NCI-H1105 (cell line): ENCODE measurements around the gene CALML6.

ENCODE experiments used
- DNase-seq: peaks from one replicate; lab custom pipeline; 2025; lab: John Stamatoyannopoulos, UW

CALML6 gene

DNA sequence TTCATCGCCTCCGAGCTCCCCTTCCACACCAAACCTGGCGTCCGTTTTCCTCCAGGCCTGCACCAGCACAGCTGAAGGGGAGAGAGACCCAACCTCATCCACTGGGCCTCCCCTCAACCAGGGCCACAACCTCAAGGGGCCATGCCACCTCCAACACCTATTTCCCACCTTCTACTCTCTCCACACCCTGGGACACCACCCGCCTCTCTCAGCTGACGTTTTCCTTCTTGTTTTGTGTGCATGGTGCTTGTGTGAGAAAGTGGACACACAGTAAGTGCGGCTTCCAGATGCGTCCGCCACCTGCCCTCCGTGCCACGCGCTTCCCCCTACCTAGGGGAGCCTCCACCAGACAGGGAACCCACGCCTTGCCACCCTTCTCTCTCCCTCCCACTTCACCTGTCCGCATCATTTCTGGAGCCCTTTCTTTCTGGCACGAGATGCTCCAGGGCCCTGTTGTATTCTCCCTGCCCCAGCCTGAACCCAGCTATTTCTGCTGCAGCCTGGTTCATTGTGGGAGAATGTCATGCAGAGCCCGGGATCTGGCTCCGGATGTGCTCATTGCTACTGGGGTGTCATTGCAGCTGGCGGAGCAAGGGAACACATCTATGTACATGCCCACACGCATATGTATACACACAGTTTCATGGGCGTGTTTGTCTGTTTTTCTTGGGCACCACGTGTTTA, 22.8 kb upstream of the CALML6 start:
- no peak for DNase-seq

DNA sequence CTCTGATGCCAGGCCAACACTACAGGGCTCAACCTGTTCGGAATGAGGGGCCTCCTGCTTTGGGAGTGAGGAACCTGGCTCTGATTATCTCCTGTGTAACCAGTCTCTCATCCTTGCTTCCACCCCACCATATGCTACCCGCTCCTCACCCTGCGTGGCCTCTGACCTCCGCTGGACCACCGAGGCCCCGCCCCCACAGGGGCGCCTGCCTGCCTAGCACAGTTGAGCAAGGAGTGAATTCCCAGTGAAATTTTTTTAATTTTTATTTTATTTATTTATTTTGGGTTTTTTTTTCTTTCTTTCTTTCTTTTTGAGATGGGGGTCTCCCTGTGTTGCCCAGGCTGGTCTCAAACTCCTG, 22.3 kb upstream of the CALML6 start:
- no peak for DNase-seq

DNA sequence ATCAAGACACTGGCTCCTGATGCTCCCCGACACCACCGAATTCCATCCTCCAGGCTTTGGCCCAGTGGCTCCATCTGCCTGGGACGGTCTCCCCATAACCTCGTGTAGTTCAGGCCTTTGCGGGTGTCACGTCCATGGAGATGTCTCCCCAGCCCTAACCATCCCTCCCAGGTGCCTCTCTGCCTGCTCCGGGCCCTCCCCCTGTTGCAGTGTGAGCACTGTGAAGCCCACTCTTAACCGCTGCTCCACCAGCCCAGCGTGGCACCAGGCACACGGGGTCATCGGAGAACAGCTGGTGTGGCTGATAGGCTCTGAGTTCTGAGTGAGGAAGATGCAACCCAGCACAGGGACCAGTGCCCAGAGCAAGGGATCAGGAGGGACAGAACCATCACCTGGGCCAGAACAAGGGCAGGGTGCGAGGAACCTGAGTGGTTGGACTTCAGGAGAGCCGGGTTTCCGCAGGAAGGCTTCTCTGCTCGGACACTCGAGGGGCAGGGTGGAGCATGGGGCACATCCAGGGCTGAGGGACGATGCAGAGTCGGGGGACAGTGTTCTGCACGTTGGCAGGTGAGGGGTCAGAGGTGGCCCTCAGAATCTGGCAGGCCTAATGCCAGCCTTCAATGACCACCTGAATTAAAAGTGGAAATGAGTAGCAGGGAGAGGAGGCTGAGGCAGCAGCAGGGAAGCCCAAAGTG, 21.6 kb upstream of the CALML6 start:
- DNase-seq = no peak

DNA sequence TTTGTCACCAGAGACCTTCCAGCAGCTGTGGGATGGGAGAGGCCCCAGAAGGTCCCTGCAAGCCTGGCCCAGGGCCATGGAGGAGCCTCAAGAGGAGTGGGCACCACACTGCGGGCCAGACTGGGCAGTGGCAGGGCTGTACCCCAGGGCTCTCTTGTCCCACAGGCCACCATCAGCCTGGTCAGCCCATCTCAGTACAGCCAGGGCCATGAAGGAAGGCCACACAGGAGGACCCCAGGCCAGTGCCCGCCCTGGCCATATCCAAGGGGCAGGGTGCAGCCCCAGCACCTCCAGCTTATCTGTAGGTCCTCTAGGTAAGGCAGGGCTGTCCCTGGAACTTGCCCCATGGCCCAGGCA, 21.1 kb upstream of the CALML6 start:
- no peak for DNase-seq

DNA sequence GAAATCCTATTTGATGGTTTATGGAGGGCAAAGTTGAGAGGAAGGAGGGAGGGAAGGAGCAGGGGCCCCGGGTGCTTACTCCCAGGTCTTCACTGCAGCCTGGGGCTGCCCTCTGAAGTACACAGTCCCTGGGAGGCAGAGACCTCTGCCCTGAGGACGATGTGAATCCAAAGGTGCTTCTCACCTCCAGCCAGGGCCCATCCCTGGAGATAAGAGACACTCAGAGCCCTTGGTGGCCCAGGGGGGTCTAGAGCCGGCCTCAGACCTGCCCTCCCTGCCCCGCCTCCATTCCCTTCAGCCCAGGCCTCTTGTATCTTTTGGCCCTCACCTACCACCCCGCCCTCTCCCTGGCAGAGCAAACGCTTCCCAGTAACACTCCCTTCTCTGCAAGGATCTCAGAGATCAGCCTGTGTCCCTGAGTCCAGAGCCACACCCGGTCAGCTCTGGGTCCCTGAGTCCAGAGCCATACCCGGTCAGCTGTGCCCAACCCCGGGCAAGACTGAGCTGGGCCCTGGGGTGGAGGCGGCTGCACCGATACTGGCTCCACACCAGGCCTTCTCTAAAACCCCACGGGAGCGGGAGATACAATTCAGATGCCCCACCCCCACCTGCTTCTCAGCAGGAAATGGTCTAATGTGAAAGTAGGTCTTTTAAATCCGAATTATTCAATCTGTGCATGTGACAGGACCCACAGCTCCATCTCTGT, 20.6 kb upstream of the CALML6 start:
- no peak for DNase-seq

DNA sequence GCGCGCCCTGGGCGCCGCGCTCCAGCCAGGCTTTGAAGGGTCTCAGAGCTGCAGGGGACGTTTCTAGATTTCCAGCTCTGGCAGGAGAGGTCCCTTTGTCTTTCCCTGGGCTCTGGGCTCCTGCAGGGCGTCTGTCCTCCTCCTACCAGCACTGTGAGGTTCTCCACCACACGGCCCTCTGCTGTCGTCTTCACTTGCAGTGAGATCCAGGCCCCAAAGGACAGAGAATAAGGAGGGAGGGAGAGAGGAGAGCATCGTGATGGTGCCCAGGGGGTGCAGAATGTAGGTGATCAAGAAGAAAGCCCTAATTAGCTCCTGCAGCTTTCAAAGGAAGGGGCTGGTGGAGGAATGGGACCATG, 20.0 kb upstream of the CALML6 start:
- no peak for DNase-seq

DNA sequence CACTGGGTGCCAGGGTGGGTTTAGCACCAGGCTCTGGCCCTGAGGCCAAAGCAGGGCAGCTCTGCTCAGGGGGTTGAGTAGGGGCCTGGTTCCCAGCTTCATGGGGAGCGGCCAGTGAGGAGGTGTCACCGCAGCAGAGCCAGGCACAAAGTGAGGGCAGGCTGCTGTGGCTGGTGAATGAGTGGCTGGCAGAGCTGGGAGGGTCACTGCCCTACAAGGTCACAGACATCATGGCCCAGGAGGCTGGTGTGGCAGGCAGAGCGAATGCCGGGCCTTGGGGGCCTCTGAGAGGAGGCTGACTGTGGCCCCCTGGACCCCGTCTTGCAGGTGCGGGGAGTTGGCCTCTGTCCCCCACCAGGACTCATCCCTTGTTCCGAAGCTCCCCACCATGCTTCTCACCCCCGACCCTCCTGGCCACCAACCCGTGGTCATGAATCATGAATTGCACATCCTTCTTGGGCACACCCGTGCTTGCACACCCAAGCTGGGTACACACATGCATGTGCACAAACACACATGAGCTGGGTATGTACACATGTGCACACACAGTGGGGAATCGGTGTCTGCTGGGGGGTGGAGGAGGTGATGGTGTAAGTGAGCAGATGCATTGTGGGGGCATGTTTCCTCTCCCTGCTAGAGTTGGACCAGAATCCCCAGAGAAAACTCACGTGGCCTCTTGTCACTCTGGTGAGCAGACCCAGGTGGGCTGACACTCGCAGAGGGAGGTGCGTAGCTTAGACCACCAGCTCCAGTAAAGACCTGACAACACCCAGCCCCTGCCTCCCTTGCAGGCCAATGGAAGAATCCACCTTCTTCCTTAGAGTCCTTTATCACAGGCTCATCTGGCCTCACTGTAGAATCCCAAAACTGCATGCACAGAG, 19.4 kb upstream of the CALML6 start:
- DNase-seq = no peak

DNA sequence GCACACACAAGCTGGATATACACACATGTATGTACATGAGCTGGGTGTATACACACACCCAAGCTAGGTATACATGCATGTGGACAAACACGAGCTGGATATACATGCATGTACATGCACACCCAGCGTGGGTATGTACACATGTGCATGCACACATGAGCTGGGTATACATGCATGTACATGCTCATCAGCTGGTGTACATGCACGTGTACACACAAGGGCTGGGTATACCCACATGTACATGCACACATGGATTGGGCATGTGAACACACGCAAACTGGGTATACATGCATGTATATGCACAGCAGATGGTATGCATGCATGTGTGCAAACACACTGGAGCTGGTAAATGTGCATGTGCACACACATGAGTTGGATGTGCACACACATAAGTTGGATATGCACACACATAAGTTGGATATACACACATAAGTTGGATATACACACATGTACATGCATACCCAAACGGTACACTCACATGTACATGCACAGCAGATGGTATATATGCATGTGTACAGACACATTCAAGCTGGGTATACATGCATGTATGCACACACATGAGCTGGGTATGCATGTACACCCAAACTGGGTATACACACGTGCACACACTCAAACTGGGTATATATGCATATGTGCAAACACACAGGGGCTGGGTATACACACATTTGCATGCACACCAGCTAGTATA, 16.7 kb upstream of the CALML6 start:
- no peak for DNase-seq

DNA sequence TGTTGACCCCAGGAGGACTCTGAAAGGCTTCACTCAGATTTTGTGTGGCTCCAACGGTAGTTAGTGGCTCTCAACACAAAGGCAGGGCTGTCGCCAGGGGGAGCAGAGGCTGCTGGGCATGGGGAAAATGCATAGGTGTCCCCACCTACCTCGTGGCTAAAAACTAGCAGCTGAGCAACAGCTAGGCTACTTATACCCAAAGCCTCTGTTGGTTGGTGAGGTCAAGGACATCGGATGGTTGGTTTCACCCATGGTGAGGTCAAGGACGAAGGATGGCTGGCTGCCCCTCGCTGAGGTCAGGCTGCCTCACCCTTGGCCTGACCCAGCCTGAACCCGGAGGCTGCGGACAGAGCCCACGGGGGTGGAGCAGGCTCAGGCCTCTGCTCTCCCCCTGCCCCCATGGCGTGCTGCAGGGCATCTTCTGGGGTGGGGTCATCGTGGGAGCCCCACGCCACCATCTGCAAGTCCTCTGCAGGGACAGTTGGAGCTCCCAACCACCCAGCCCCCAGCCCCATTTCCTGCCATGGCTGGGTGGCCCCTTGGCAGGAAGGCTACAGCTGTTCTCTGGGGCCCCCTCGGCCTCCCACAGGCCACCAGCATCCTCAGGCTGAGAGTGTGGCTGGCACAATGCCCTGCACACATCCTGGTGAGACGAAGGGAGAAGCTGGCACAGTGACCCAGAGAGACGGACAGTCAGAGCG, 15.6 kb upstream of the CALML6 start:
- DNase-seq = no peak

DNA sequence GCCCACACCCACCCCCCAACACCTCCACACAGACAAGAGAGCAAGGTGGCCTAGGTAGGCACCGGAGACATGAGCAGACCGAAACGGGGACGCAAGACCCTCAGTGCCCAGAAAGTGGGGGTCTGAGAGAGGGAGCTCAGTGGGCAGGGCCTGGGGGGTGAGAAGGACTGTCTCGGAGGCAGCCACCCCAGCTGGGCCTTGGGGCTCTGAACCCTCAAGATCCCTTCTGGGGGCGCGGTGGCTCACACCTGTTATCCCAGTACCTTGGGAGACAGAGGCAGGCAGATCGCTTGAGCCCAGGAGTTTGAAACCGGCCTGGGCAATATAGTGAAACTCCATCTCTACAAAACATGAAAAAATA, 15.1 kb upstream of the CALML6 start:
- DNase-seq = no peak

DNA sequence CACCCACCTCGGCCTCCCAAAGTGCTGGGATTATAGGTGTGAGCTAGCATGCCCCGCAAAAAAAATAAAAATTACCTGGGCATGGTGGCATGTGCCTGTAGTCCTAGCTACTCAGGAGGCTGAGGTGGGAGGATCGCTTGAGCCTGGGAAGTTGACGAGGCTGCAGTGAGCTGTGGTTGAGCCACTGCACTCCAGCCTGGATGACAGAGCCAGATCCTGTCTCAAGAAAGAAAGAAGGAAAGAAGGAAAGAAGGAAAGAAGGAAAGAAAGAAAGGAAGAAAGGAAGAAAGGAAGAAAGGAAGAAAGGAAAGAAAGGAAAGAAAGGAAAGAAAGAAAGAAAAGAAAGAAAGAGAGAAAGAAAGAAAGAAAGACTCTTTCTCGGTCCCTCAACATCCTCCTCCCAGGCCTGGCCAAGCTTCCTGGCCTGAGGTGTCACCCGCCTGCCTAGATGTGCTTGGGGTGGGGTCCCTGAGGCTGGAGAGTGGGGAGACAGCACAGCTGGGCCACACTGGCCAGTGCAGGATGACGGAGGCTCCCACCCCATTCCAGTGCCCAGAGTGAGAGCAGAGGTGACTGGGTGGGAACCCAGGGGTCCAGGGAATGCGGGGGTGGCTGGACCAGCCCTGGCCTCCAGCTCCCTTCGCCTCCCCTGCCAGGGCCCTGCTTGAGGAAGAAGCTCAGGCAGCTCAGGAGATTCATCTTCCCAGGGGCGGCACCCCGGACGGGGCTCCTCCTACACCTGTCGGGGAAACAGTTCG, 14.0 kb upstream of the CALML6 start:
- DNase-seq = no peak

DNA sequence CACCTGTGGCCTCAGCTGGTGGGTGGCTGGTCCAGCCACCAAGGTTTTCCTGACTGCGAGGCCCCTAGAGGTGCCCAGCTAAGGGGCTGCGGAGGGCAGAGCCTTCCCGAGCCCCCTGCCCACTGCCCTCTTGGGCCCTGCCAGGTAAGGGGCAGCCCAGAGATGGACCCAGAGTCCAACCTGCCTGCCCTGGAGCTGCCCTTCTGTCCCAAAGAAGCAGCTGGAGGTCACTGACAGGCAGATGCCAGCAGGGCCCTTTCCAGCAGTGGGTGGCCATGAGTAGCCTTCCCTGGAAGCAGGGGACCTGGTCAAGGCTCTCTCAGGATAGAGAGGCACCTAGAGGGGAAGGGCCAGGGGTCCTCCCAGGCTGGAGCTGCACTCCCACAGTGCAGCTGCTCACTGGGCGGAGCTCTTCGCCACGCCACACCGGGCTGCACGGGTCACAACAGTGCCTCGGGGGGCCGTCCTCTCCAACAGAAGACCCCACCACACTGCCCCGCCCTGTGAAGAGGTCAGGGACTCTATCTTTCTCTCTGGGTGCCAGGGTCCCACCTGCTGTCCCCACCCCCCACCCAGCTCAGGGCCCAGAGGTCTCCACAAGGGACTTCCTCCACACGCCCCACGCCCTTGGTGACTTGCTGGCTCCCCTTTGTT, 13.3 kb upstream of the CALML6 start:
- DNase-seq = no peak

DNA sequence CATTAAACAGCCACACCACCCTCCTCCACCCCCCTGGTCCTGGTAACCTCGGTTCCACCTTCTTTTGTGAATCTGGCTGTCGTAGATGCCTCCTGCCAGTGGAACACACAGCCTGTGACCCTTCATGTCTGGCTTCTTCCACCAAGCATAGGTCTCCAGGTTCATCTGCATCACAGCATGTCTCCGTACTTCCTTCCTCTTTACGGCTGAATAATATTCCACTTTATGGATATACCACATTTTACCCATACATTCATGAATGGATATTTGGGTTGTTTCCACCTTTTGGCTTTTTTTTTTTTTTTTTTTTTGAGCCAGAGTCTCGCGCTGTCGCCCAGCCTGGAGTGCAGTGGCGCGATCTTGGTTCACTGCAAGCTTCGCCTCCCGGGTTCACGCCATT, 11.8 kb upstream of the CALML6 start:
- no peak for DNase-seq

DNA sequence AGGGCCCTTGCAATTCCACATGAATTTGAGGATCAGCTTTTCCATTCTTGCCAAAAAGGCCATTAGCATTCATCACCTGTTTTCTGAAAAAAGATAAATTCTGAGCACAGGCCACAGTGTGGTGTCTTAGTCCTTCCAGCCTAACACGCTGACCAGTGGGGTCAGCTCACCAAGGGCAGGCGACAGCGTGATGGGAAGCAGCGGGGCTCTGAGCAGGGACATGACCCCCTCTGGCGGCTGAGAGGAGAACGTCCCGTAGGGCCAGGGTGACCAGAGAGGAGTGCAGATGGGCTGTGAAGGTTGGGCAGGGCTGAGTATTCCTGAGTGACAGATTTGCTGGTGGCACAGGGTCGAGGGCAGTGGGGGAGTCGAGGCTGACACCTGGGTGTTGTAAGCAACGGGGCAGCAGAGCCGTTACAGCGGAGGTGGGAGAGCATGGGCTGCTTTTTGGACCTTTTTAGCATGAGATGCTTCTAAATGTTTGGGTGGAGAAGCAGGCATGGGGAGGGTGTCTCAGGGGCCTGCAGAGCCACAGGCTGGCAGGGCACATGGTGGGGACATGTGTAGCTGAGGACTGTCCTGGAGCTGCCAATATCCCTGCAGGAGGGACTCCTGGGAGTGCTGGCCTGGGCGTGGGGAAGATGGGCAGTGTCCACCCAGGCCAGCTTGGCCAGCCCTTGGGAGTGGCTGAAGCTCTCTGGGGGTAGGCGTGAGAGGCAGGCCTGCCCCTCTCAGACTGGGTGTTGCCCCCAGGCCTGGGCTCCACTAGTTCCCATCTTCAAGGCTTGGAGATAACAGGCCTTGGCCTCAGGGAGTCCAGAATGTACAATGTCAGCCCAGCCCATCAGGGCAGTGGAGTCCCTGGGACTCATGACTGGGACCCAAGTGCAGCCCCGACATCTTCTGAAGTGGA, 8.6 kb upstream of the CALML6 start:
- DNase-seq = no peak

DNA sequence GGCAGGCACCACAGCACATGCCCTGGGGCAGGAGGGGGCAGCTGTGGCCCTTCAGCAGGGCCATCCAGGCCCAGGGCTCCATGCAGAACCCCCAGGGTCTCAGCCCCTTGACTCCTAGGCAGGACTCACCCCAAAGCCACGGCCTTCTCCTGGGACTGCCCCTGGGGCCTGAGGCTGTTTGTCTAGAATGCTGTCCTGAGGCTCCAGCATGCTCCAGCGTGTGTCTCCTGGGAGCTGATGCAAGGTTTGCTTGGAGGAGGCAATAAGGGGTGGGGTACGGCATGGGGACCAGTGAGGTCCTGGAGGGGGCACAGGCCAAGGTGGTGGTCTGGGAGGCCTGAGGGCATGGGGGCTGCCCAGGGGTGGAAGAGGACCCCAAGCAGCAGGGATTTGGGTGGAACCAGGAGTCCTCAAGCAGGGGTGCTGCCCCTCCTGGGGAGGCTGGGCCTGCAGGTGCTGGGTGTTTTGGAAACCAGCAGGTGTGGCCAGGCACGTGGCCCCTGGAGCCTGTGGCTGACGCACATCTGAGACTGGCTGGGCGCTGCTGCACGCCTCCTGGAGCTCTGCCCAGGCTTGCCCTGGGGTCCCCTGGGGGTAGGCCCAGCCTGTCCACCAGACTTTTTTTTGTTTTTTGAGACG, 7.8 kb upstream of the CALML6 start:
- no peak for DNase-seq

DNA sequence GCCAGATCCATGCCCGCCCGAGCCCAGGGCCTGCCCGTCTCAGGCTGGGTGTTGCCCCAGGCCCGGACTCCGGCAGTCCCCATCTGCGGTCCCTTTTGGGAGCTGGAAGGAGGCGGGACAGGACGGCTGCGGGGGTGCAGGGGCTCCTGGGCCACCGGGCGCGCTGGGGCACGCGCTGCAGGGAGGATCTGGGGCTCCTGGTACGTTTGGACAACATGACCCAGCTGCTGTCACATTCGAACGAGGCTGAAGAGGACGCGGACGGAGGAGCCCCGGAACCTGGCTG, 6.6 kb upstream of the CALML6 start:
- no peak for DNase-seq

DNA sequence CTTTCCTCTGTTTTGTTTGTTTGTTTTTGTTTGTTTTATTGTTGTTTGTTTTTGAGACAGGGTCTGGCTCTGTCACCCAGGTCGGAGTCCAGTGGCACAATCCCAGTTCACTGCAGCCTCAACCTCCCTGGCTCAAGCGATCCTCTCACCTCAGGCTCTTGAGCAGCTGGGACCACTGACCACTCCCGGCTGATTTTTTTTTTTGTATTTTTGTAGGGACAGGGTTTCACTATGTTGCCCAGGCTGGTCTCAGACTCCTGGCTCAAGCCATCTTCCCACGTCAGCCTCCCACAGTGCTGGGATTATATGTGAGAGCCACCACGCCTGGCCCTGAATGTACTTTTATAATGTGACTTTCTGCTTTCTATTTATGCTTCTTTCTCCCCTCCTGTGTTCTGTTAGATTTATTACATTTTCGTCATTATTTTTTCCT, 5.0 kb upstream of the CALML6 start:
- no peak for DNase-seq

DNA sequence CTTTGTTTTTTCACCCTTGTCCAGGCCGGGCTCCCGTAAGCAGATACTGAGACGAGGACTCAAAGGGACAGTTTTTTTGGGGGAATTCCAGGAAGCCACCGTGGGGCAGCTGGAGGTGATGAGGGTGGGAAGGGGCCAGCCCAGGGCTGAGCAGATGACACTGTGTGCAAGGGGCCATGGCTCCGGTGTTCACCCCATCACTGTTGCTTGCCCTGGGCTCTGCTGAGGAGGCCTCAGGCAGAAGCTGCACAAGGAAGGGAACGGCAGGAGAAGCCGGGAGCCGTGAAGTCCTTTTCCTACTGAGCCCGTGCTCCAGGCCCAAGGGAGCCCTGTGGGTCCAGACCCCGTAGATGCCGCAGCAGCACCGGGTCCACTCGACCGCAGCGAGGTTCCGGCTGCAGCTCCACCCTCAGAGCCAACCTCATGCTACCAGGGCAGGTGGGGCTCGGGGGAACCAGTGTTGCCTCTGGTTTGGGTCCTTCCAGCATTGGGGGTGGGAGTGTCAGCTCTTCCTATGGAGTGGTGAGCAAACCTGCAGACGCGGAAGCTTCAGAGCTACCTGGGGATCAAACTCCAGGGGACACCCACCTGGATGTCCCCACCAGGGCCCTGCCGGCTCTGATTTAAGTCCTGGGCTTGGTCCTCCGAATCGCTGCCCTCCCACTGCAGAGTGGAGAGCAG, 4.3 kb upstream of the CALML6 start:
- no peak for DNase-seq
